ENCODE measurements around the gene USP17L21.
A peak's percentile ranks its signal among the peaks of the same experiment; 100 is the strongest.
"Not testable (repeated sequence)": the region's sequence is repeated elsewhere in the genome, so short reads cannot be mapped to it uniquely, and the experiment has no call there.

USP17L21 gene

GRCh38 chr4:9271719-9272118 lies 9.0 kb downstream of the USP17L21 start:
- not testable (repeated sequence) for H3K4me3 Mint-ChIP-seq; H3K27me3 Mint-ChIP-seq (ENCODE audit: low read depth)
- peak; percentile 4 for DNase-seq (ENCODE audit: low spot score)

More at GRCh38 chr4:9271719-9272118, 9.0 kb downstream of the USP17L21 start:
- H3K36me3 Mint-ChIP-seq (ENCODE audit: low read depth); H3K9me3 Mint-ChIP-seq; H3K4me1 Mint-ChIP-seq (ENCODE audit: low read depth); H3K27ac Mint-ChIP-seq: not testable (repeated sequence)

All from T-helper 2 cell treated with Interferon-gamma antibody and Interleukin-4, amounts not matched to agents 5 μg/mL and 100 μg/mL, for 36 hours (primary cell).